GM19324 (cell line): ENCODE data around the gene ESYT3.

Experiments
- ATAC-seq: cut with Tn5 transposase; IDR thresholded peaks from one replicate; pipeline ENCODE4 v1.9.1; 2021; ENCODE audit warnings: mild to moderate bottlenecking, moderate library complexity; ENCODE audit not compliant: unreplicated experiment, low FRiP score

Gene ESYT3

GRCh38 chr3:138434276-138434874, at the start of gene ESYT3:
Gene ESYT3 (plus strand): TSS chr3:138434616. CDS start chr3:138434799, 183 bp downstream.
- ATAC-seq, result no peak

- no peak for ATAC-seq
Observed at GRCh38 chr3:138384976-138385375, 49.4 kb upstream of the ESYT3 start.

- ATAC-seq, result no peak
Observed at GRCh38 chr3:138389144-138389601, 45.2 kb upstream of the ESYT3 start.

- ATAC-seq, result no peak
Observed at GRCh38 chr3:138389841-138390581, 44.4 kb upstream of the ESYT3 start.

GRCh38 chr3:138390582-138390932, 43.9 kb upstream of the ESYT3 start:
- no peak for ATAC-seq

GRCh38 chr3:138394156-138394555, 40.3 kb upstream of the ESYT3 start:
- ATAC-seq, result no peak

- no peak for ATAC-seq
Observed at GRCh38 chr3:138394686-138395085, 39.7 kb upstream of the ESYT3 start.

- no peak for ATAC-seq
Observed at GRCh38 chr3:138395865-138396751, 38.3 kb upstream of the ESYT3 start.

- no peak for ATAC-seq
Observed at GRCh38 chr3:138396752-138397410, 37.5 kb upstream of the ESYT3 start.

GRCh38 chr3:138397983-138398382, 36.4 kb upstream of the ESYT3 start:
- no peak for ATAC-seq

- ATAC-seq, result no peak
Observed at GRCh38 chr3:138398791-138399575, 35.4 kb upstream of the ESYT3 start.

GRCh38 chr3:138399766-138400165, 34.6 kb upstream of the ESYT3 start:
- ATAC-seq, result no peak

- ATAC-seq, result no peak
Observed at GRCh38 chr3:138400651-138401070, 33.8 kb upstream of the ESYT3 start.

- ATAC-seq, result no peak
Observed at GRCh38 chr3:138401834-138402233, 32.6 kb upstream of the ESYT3 start.

- ATAC-seq, result no peak
Observed at GRCh38 chr3:138404121-138404520, 30.3 kb upstream of the ESYT3 start.

- no peak for ATAC-seq
Observed at GRCh38 chr3:138405001-138405400, 29.4 kb upstream of the ESYT3 start.

GRCh38 chr3:138405486-138405885, 28.9 kb upstream of the ESYT3 start:
- ATAC-seq, result no peak

GRCh38 chr3:138406606-138407005, 27.8 kb upstream of the ESYT3 start:
- no peak for ATAC-seq

- no peak for ATAC-seq
Observed at GRCh38 chr3:138407236-138407907, 27.0 kb upstream of the ESYT3 start.
